ENCODE results near the gene MESP1.

Gene MESP1

GRCh38 chr15:89723031-89723430 is 28.0 kb downstream of the MESP1 start:
- peaks cover 0 to 5% of the 10 kb centered on the region in 2 donors for H3K9me3 ChIP-seq (ENCODE audit: control insufficient read depth in 2 of 2, low read length in 2 of 2)
- H3K4me3 ChIP-seq (ENCODE audit: low read length in 2 of 2): no peak overlapping the region
- peaks cover 0 to 2% of the 10 kb centered on the region in 2 donors for H3K27me3 ChIP-seq (ENCODE audit: control insufficient read depth in 1 of 2, insufficient read depth in 2 of 2, low read length in 2 of 2)
- H3K36me3 ChIP-seq (ENCODE audit: control insufficient read depth in 2 of 2, insufficient read depth in 2 of 2, low read length in 2 of 2): no peaks in the 10 kb centered on the region
- no peak overlapping the region for H3K27ac ChIP-seq (ENCODE audit: low read length)
- H3K9ac ChIP-seq (ENCODE audit: low read length in 2 of 2): no peak overlapping the region
- H3K4me1 ChIP-seq (ENCODE audit: control insufficient read depth, insufficient read depth, low read length): no peaks in the 10 kb centered on the region

GRCh38 chr15:89714775-89715174 is 36.3 kb downstream of the MESP1 start:
- H3K4me3 ChIP-seq (ENCODE audit: low read length in 2 of 2): no peak overlapping the region
- no peak overlapping the region for H3K9ac ChIP-seq (ENCODE audit: low read length in 2 of 2)
- no peak overlapping the region for H3K27ac ChIP-seq (ENCODE audit: low read length)
- no peaks in the 10 kb centered on the region for H3K27me3 ChIP-seq (ENCODE audit: control insufficient read depth in 1 of 2, insufficient read depth in 2 of 2, low read length in 2 of 2)
- H3K4me1 ChIP-seq (ENCODE audit: control insufficient read depth, insufficient read depth, low read length): no peaks in the 10 kb centered on the region
- H3K36me3 ChIP-seq (ENCODE audit: control insufficient read depth in 2 of 2, insufficient read depth in 2 of 2, low read length in 2 of 2): no peaks in the 10 kb centered on the region
- H3K9me3 ChIP-seq (ENCODE audit: control insufficient read depth in 2 of 2, low read length in 2 of 2): no peaks in the 10 kb centered on the region

- no peak overlapping the region for H3K4me3 ChIP-seq (ENCODE audit: low read length in 2 of 2)
- no peaks in the 10 kb centered on the region for H3K9me3 ChIP-seq (ENCODE audit: control insufficient read depth in 2 of 2, low read length in 2 of 2)
- H3K36me3 ChIP-seq (ENCODE audit: control insufficient read depth in 2 of 2, insufficient read depth in 2 of 2, low read length in 2 of 2): no peaks in the 10 kb centered on the region
- no peak overlapping the region for H3K27ac ChIP-seq (ENCODE audit: low read length)
- H3K9ac ChIP-seq (ENCODE audit: low read length in 2 of 2): no peak overlapping the region
- H3K27me3 ChIP-seq (ENCODE audit: control insufficient read depth in 1 of 2, insufficient read depth in 2 of 2, low read length in 2 of 2): peaks cover 0 to 2% of the 10 kb centered on the region in 2 donors
- H3K4me1 ChIP-seq (ENCODE audit: control insufficient read depth, insufficient read depth, low read length): peaks cover 2% of the 10 kb centered on the region
Measured at GRCh38 chr15:89707577-89707976, 43.5 kb downstream of the MESP1 start.

DNA sequence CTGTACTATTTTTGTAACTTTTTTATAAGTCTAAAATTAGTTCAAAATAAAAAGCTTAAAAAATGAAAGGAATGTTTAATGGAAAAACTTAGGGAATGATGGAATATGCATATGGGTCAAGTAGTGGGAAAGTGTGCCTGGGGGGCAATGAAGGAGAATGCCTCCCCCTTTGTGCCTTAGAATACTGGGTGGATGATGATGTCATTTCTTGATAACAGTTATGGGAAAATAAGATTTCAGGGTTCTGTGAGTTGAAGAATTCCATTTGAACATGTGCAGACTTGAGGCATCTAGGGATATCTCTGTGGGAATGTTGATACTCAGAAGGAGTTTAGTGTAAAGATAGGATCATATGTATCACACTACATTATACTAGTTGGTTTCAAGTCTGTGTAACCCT is 46.6 kb downstream of the MESP1 start:
- Histone ChIP-seq H3K4me1 (ENCODE audit: control insufficient read depth, insufficient read depth, low read length) (peaks cover 2% of the 10 kb centered on the region), H3K27ac (ENCODE audit: low read length) (no peak overlapping the region), H3K27me3 (ENCODE audit: control insufficient read depth in 1 of 2, insufficient read depth in 2 of 2, low read length in 2 of 2) (peaks cover 0 to 2% of the 10 kb centered on the region in 2 donors), H3K9ac (ENCODE audit: low read length in 2 of 2) (no peak overlapping the region), H3K4me3 (ENCODE audit: low read length in 2 of 2) (no peak overlapping the region), H3K36me3 (ENCODE audit: control insufficient read depth in 2 of 2, insufficient read depth in 2 of 2, low read length in 2 of 2) (no peaks in the 10 kb centered on the region), H3K9me3 (ENCODE audit: control insufficient read depth in 2 of 2, low read length in 2 of 2) (no peaks in the 10 kb centered on the region)

All from stomach smooth muscle (tissue), 2 donors.